ENCODE results near the gene CD48. TPM values are rescaled to one million over a fixed set of nuclear protein-coding genes. Genes with fewer than 3 reads are reported as not detected.
"Not testable (repeated sequence)": the region's sequence is repeated elsewhere in the genome, so short reads cannot be mapped to it uniquely, and the experiment has no call there.

CD48 gene
- total RNA-seq, 1 donor from 2014 or later: 26.3 TPM

DNA sequence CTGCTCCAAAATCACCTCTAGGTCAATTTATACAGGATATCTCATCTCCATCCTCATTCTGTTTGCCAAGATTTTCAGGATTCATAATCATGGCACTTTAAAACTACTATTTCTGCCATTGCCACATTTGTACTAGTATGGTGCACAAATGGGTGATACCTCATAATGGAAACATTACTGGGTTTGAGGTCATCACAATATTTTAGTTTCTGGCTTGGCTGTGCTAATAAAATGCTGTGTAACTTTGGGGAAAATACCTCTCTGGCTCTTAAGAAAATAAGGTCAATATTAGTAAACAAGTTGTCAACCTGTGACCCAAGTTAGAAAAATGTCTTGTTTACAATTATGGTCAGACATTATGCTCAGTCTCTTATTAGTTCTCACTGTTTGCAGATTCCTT is 22.7 kb upstream of the CD48 start:
- no peaks in the 10 kb centered on the region for H3K4me1 ChIP-seq
- H3K4me3 ChIP-seq: no peak overlapping the region
- intact Hi-C loops (cut with DNase I): no loop called here
- DNase-seq (no peak), ATAC-seq (no peak)
- no peaks in the 10 kb centered on the region for H3K27me3 ChIP-seq (ENCODE audit: low read depth)
- no peaks in the 10 kb centered on the region for H3K36me3 ChIP-seq
- peaks cover 9% of the 10 kb centered on the region for H3K9me3 ChIP-seq
- H3K27ac ChIP-seq: no peak overlapping the region
- TF ChIP-seq CTCF (IDR thresholded peaks at IDR 0.05): no peak

DNA sequence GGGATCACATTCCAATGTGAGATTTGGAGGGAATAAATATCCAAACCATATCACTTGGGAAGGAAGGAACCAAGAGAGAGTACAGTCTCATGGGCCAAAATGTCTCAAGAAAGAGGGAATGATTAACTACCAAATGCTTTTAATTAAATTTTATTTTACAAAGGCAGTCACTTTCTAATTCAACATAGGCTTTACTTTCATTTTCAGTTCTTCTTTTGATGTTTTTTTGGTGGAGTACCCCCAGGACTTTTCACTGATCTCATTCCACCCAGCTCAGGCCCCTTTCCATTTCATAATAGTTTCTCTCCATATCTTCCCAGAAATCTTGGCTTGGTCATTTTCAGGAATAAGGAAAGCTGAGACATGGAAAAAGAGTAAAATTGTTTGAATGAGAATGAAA is 22.3 kb upstream of the CD48 start:
- Histone ChIP-seq H3K36me3 (no peaks in the 10 kb centered on the region), H3K9me3 (peaks cover 9% of the 10 kb centered on the region), H3K4me1 (no peaks in the 10 kb centered on the region), H3K4me3 (no peak overlapping the region), H3K27ac (no peak overlapping the region), H3K27me3 (ENCODE audit: low read depth) (no peaks in the 10 kb centered on the region)
- no peak for TF ChIP-seq CTCF (IDR thresholded peaks at IDR 0.05)
- intact Hi-C loops (cut with DNase I): no loop called here
- ATAC-seq (no peak), DNase-seq (no peak)

- Histone ChIP-seq H3K4me3 (no peak overlapping the region), H3K27ac (no peak overlapping the region), H3K36me3 (no peaks in the 10 kb centered on the region), H3K9me3 (peaks cover 3% of the 10 kb centered on the region), H3K4me1 (peaks cover 1% of the 10 kb centered on the region), H3K27me3 (ENCODE audit: low read depth) (no peaks in the 10 kb centered on the region)
- intact Hi-C loops (cut with DNase I): no loop called here
- TF ChIP-seq CTCF (IDR thresholded peaks at IDR 0.05): no peak
- DNase-seq: no peak
- no peak for ATAC-seq
Measured at GRCh38 chr1:160731990-160732389, 20.4 kb upstream of the CD48 start.

- DNase-seq; H3K9me3 ChIP-seq; H3K27ac ChIP-seq; H3K4me1 ChIP-seq; H3K36me3 ChIP-seq; ATAC-seq; H3K27me3 ChIP-seq (ENCODE audit: low read depth); intact Hi-C loops (cut with DNase I); H3K4me3 ChIP-seq: not testable (repeated sequence)
Measured at GRCh38 chr1:160731564-160731963, 19.9 kb upstream of the CD48 start.

DNA sequence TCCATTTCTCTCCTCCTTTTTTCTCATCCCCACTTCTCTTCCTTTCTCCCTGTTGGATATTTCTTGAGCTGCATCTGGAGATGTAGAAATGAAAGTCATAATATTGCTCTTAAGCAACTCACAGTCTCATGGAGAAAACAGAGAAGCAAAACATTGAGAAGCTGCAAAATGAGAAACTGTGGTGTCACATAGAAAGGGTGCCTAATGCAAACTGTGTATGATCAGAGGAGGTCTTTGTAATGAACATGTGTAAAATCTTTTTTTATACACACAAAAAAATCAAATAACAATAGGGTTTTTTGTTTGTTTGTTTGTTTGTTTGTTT is 15.7 kb upstream of the CD48 start:
- intact Hi-C loops (cut with DNase I): no loop called here
- H3K9me3 ChIP-seq: no peaks in the 10 kb centered on the region
- no peak for TF ChIP-seq CTCF (IDR thresholded peaks at IDR 0.05)
- peaks cover 13% of the 10 kb centered on the region for H3K4me1 ChIP-seq
- no peak overlapping the region for H3K27ac ChIP-seq
- no peaks in the 10 kb centered on the region for H3K36me3 ChIP-seq
- ATAC-seq (no peak), DNase-seq (no peak)
- no peaks in the 10 kb centered on the region for H3K27me3 ChIP-seq (ENCODE audit: low read depth)
- no peak overlapping the region for H3K4me3 ChIP-seq

DNA sequence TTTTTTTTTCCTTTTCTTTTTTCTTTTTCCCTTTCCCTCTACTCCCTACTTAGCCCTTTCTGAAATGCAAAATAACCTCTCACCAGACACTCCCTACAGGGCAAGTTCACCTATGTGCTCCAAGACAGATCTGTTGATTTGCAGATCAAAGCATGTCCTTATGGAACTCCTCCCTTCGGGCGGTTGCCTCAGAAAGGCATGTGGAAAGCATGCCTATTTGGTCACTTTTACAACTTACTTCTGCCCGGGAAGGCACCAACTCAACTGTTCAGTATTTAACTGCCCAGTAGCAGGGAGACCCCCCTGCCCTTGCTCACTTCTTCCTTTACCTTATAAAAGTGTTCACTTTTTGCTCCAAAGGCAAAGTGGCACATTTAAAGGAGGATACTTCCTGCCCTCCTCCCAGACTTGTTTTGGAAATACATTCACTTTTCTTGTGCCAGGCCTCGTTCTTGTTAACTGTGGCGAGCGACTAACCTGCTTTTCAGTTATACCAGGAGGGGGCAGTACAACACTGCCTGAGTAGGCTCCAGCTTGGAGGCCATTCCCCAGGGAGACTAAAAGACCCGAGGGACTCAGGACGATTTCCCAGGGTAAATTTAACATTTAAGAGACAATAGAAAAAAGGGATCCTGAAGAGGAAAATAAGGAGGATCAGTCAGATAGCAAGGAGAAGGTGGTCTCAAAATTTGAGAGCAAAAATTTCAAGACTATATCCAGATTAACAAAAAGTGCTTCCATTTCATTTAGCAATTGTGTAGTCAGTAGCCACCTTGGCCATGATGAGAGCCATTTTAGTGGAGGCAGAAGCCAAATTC is 15.1 kb upstream of the CD48 start:
- DNase-seq: peak; percentile 49
- peak overlapping the region; percentile 27 for H3K27ac ChIP-seq
- peak; percentile 95 for ATAC-seq
- H3K27me3 ChIP-seq (ENCODE audit: low read depth): no peaks in the 10 kb centered on the region
- no peaks in the 10 kb centered on the region for H3K36me3 ChIP-seq
- H3K9me3 ChIP-seq: no peaks in the 10 kb centered on the region
- peak; percentile 84 for TF ChIP-seq CTCF (IDR thresholded peaks at IDR 0.05)
- H3K4me3 ChIP-seq: no peak overlapping the region
- intact Hi-C loops (cut with DNase I): no loop called here
- peaks cover 13% of the 10 kb centered on the region for H3K4me1 ChIP-seq
